T-helper 9 cell (primary cell): ENCODE measurements around the gene COL12A1.
"Not testable (repeated sequence)": the region's sequence is repeated elsewhere in the genome, so short reads cannot be mapped to it uniquely, and the experiment has no call there.

Source experiments
- DNase-seq: peaks from one replicate; pipeline ENCODE4 v3.0.0-alpha.2; 2020

COL12A1 gene

DNA sequence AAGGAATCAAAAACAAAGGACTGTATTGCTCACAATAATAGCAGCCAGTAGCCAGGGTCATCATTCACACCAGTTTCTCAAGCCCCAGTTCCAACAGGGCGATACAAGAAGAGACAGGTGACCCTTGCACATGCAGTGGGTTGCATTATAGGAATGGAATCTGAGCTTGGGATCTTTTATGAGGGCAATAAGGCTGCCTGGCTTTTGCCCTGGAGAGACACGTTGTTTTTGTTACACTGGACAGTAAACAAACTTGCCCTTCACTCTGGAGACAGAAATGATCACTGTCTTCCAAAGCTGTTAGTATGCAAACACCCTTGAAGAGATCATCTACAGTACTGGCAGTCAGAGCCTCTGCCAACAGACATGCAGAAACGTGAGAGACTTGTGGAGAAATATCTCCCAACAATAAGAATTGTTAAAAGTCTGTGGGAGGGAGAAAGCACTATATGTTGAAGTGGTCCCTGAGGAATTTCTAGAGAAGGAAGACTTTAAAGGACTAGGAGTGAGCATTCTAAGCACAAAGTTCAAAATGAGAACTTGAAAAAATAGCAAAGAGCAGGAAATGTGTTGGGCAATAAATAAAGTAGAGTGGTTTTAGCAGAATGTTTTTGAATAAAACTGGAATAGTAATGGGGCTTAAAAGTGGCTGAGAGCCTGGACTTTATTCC is 6.2 kb upstream of the COL12A1 start:
- no peak for DNase-seq

DNA sequence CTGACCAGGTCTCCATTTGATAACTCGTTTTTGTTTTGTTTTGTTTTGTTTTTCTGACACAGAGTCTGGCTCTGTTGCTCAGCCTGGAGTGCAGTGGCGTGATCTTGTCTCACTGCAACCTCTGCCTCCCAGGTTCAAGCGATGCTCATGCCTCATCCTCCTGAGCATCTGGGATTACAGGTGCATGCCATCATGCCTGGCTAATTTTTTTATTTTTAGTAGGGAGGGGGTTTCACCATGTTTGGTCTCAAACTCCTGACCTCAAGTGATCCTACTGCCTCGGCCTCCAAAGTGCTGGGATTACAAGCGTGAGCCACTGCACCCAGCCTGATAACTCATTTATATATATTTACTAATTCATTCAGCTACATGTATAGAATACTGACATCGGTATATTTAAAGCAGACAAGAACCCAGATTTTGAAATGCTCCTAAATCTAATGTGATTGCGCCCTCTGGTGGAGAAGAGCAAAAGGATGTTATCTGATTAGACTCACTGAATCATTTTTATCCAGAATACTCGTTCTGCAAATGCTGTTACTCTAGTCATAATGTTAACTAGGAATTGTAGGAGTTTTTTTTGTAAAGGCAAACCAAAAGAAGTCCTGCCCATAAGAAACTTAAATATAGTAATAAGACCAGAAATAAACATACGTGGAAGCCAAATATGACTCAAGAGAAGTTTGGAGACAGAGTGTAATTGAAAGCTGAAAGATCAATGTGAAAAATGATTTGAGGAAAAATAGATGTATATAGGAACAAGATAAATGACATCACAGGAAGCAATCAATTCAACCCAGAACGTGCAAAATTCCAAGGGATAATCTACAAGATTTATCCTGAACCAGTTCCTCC is 5.3 kb upstream of the COL12A1 start:
- DNase-seq, result peak; percentile 39

- no peak for DNase-seq
These were observed 3.4 kb upstream of the COL12A1 start for GRCh38 chr6:75209184-75209723.

GRCh38 chr6:75208298-75209183 is 2.7 kb upstream of the COL12A1 start:
- peak; percentile 75 for DNase-seq

- DNase-seq, result no peak
These were observed 906 bp upstream of the COL12A1 start for GRCh38 chr6:75206576-75207342.

- no peak for DNase-seq
These were observed 686 bp downstream of the COL12A1 start for GRCh38 chr6:75204959-75205775.

- no peak for DNase-seq
These were observed 1.5 kb downstream of the COL12A1 start for GRCh38 chr6:75204217-75204958.

GRCh38 chr6:75203721-75204120 is 2.1 kb downstream of the COL12A1 start:
- DNase-seq, result no peak

DNA sequence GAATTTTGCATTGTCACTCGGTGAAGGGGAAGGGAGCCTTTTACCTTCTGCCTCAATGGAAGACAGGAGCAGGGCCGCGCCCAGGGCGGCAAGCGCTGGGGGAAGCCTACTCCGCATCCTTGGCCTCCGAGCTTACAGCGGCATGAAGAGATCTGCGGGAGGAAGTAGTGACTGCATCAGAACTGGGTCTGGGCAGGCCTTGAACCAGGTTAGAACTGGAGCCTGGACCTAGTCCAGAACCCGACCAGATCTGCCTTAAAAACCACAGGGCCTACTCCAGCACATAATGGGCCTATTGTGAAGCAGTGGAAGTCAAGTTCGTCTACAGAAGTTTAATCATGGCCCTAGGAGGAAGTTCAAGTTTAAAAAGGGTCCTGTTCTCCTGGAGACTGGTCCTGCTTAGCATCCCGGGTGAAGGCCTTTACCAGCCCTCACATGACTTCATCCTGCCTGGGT is 3.1 kb downstream of the COL12A1 start:
- no peak for DNase-seq

DNA sequence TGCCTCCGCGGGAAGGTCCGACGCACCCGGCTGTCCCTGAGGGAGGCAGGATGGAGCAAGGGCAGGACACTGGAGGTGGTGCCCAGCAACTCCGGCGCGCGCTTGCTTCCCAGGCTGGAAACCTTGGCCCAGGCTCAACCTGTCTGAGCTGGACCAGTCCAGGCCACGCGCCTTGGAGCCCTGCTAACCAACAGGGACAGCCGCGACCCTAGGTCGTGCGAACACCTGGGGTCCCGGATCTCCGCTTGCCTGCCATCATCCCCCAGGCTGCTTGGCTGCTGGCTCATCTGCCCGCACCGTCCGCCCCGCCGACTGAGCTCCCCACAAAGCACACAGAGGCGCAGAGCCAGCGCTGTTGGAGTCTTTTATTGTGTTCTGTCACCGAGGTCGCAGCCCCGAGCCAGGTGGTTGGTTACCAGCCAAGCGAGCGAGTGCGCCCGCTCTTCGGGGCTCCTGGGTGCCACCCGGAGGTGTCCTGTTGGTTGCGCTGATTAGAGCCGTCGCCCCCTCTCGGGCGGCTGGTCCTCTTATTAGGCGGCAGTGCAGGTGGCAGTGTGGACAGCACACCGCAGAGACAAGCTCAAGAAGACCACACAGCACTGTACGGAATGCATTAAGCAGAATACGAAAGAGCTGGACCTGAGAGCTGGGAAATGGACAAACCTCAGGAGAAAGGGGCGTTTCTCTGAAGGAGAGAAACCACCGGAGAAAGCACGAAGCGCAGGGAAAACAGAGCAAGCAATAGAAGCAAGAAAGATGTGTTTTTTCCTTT is 3.8 kb downstream of the COL12A1 start:
- no peak for DNase-seq

DNA sequence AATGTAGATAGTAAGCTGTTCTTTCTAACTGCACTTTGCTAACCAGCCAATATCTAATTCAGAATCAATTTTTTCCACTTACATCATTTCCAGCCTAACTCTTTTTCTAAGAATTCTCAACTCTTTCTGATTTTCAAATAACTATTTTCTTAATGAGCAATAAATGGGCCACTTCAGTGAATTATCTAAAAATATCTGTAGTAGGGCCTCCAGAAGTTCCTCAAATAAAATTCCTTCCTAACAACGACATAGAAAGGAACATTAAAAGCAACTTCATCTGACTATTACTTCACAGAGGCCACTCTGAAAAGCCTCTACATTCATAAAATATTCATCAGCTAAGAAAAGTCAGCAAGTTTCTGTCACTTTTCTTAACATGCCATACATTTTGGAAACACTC is 4.8 kb downstream of the COL12A1 start:
- no peak for DNase-seq

- DNase-seq, result no peak
These were observed 6.0 kb downstream of the COL12A1 start for GRCh38 chr6:75199889-75200288.

- no peak for DNase-seq
These were observed 9.7 kb downstream of the COL12A1 start for GRCh38 chr6:75196081-75196687.

DNA sequence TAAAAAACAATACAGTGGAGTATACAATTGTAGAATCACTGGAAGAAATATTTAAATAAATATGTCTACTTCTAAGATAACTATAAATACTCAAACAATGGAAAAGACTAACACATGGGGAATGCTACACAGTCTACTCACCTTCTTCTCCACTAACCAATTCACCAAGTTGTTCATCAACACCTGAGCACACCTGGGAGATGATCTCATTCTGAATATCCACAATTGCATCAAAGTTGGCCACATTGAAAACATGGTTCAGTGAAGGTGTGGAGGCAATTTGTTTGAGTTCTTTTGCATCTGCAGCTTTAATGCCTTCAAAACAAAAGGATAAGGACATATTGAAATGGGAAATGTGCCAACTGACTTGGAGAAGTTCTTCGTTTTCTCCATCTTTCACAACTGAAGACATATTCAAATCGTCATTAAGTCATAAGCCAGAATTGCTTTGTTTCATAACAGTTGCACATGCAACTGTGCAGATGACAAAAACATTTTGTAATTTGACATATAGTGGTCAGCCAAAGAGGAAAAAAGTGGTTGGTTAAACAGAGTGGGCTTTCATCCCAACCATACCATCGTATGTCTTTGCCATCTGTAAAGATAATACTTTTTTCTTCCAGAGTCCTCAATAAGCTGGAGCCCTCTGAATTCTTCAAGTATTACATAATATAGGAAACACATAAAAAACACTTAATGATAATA is 17.5 kb downstream of the COL12A1 start:
- no peak for DNase-seq

GRCh38 chr6:75186581-75186980 is 19.3 kb downstream of the COL12A1 start:
- not testable (repeated sequence) for DNase-seq

- no peak for DNase-seq
These were observed 22.7 kb downstream of the COL12A1 start for GRCh38 chr6:75183099-75183541.

- DNase-seq, result no peak
These were observed 25.0 kb downstream of the COL12A1 start for GRCh38 chr6:75180864-75181263.

DNA sequence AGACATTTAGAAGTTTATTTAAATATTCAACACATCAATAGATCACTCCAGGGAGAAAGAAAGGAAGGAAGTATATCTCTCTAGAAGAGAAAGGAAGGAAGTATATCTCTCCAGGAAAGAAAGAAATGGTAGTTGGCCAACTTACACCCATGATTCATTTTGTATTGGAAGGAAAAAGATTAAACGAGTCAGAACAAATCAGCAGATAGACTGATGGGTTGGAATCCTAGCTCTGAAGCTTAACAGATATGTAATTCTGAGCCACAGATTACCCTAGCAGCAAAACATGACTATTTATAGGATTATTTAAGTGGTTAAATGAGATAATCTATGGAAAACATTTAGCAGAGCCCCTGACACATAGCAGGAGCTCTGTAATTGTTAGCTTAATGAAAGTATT is 27.1 kb downstream of the COL12A1 start:
- DNase-seq, result no peak
